HG03558 (cell line): Measurements from ENCODE around the gene MMP17.

Experiments used
- ATAC-seq: cut with Tn5 transposase; IDR thresholded peaks from one replicate; pipeline ENCODE4 v1.9.1; 2021; ENCODE audit warnings: moderate number of reproducible peaks; ENCODE audit not compliant: unreplicated experiment; ENCODE audit errors: extremely low read depth

MMP17 gene

GRCh38 chr12:131827961-131828534 lies at the start of gene MMP17:
Gene MMP17, plus strand, starts transcription at chr12:131828393. Its CDS starts 102 bp downstream, at chr12:131828495.
- ATAC-seq: no peak

- ATAC-seq: no peak
Observed at GRCh38 chr12:131779027-131779426, 49.2 kb upstream of the MMP17 start.

GRCh38 chr12:131782061-131782460 lies 46.1 kb upstream of the MMP17 start:
- ATAC-seq: no peak

GRCh38 chr12:131783915-131784541 lies 44.2 kb upstream of the MMP17 start:
- ATAC-seq: no peak

GRCh38 chr12:131784909-131785762 lies 43.1 kb upstream of the MMP17 start:
- ATAC-seq: no peak

GRCh38 chr12:131785763-131786330 lies 42.3 kb upstream of the MMP17 start:
- ATAC-seq: no peak

- no peak for ATAC-seq
Observed at GRCh38 chr12:131786331-131786730, 41.9 kb upstream of the MMP17 start.

GRCh38 chr12:131787143-131787660 lies 41.0 kb upstream of the MMP17 start:
- ATAC-seq: no peak

GRCh38 chr12:131788070-131788469 lies 40.1 kb upstream of the MMP17 start:
- no peak for ATAC-seq

GRCh38 chr12:131789638-131790037 lies 38.6 kb upstream of the MMP17 start:
- no peak for ATAC-seq

- no peak for ATAC-seq
Observed at GRCh38 chr12:131793243-131794022, 34.8 kb upstream of the MMP17 start.

GRCh38 chr12:131794061-131794460 lies 34.1 kb upstream of the MMP17 start:
- ATAC-seq: no peak

GRCh38 chr12:131794573-131794972 lies 33.6 kb upstream of the MMP17 start:
- no peak for ATAC-seq

- ATAC-seq: no peak
Observed at GRCh38 chr12:131795064-131795463, 33.1 kb upstream of the MMP17 start.

- ATAC-seq: no peak
Observed at GRCh38 chr12:131795690-131796410, 32.3 kb upstream of the MMP17 start.

- ATAC-seq: no peak
Observed at GRCh38 chr12:131796411-131796736, 31.8 kb upstream of the MMP17 start.

GRCh38 chr12:131796754-131797587 lies 31.2 kb upstream of the MMP17 start:
- no peak for ATAC-seq

GRCh38 chr12:131797588-131797934 lies 30.6 kb upstream of the MMP17 start:
- no peak for ATAC-seq

- ATAC-seq: no peak
Observed at GRCh38 chr12:131799195-131799594, 29.0 kb upstream of the MMP17 start.
